ACC112 (cell line): ENCODE measurements around the gene BCAP31.

Experiments used
- H2AFZ ChIP-seq: fragments of 200-600 bp; sonication (generic); one replicate; pipeline ENCODE4 v1.6.0; 2017; ENCODE audit warnings: antibody characterized with exemption, low read length; ENCODE audit not compliant: unreplicated experiment
- H3K27ac ChIP-seq: fragments of 200-600 bp; sonication (generic); 2 replicates; pipeline ENCODE4 v1.5.1; 2014; ENCODE audit warnings: low read depth, mild to moderate bottlenecking, antibody characterized with exemption, low read length, moderate library complexity
- H3K27me3 ChIP-seq: fragments of 200-600 bp; sonication (generic); 2 replicates; pipeline ENCODE4 v1.6.1; 2014; ENCODE audit warnings: mild to moderate bottlenecking, antibody characterized with exemption, low read length, moderate library complexity, mixed read lengths; ENCODE audit not compliant: insufficient read depth
- H3K36me3 ChIP-seq: fragments of 200-600 bp; sonication (generic); 2 replicates; pipeline ENCODE4 v1.6.1; 2016; ENCODE audit warnings: mild to moderate bottlenecking, antibody characterized with exemption, low read length, moderate library complexity, mixed read lengths; ENCODE audit not compliant: insufficient read depth
- H3K4me1 ChIP-seq: fragments of 200-600 bp; sonication (generic); one replicate; pipeline ENCODE4 v1.6.1; 2016; ENCODE audit warnings: low read length, mixed read lengths; ENCODE audit not compliant: insufficient read depth, unreplicated experiment, control insufficient read depth
- H3K4me3 ChIP-seq: fragments of 200-600 bp; sonication (generic); 2 replicates; pipeline ENCODE4 v1.5.1; 2014; ENCODE audit warnings: mild to moderate bottlenecking, low read depth, low read length
- H3K79me2 ChIP-seq: fragments of 200-600 bp; sonication (generic); one replicate; pipeline ENCODE4 v1.6.0; 2016; ENCODE audit warnings: low read length; ENCODE audit not compliant: control insufficient read depth, unreplicated experiment, insufficient read depth

Gene BCAP31

DNA sequence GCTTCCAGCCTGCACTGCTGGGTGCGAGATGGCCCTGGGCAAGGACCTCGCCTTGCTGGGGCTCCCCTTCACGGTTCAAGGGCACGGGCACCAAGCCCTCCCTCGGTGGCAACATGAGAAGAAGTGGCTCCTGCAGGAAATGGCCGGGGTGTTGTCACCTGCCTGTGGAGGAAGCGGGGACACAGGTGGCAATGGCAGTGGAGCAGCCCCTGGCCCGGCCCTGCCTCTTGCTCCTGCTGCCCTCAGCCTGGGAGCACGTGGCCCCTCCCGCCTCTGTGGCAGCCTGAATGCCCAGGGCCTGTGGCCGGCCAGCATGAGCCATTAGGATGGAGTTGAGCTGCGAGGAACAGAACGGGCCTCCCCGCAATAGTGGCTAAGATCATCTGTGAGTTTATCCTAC, 17.3 kb upstream of the BCAP31 start:
- Histone ChIP-seq H3K4me3 (no peak overlapping the region), H3K27ac (no peak overlapping the region), H2AFZ (no peak overlapping the region), H3K4me1 (no peaks in the 10 kb centered on the region), H3K36me3 (no peaks in the 10 kb centered on the region), H3K79me2 (no peaks in the 10 kb centered on the region), H3K27me3 (no peaks in the 10 kb centered on the region)

DNA sequence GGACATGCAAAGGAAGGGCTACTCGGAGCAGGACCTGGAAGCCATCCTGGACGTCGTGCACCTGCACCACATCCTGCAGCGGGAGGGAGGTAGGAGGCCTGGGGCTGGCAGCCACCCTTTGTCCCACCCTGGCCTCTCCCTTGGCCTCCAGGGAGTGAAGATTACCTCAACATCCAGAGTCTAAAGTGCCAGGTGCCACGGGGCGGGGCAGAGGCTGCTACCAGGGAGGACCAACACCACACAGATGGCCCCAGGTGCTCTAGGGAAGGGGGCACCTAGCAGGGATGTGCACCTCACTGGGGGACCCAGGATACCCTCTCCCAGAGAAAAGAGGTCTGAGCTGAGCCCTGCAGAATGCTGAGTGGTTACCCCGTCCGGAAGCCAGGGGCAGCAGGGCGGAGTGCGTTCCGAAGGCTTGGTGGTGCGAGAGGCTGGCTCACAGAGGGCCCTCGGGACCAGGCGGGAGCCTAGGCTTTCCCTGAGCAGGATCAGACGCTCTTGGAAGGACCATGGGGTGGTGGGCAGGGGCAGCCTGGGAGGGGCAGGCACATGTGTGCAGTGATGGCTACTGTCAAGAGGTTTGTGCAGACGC, 16.5 kb upstream of the BCAP31 start:
- no peaks in the 10 kb centered on the region for H3K79me2 ChIP-seq
- H3K27me3 ChIP-seq = no peaks in the 10 kb centered on the region
- no peak overlapping the region for H3K4me3 ChIP-seq
- H3K36me3 ChIP-seq = no peaks in the 10 kb centered on the region
- no peaks in the 10 kb centered on the region for H3K4me1 ChIP-seq
- H2AFZ ChIP-seq = no peak overlapping the region
- H3K27ac ChIP-seq = no peak overlapping the region

- H3K79me2 ChIP-seq = no peaks in the 10 kb centered on the region
- no peak overlapping the region for H3K4me3 ChIP-seq
- no peak overlapping the region for H2AFZ ChIP-seq
- H3K27me3 ChIP-seq = no peaks in the 10 kb centered on the region
- no peak overlapping the region for H3K27ac ChIP-seq
- H3K36me3 ChIP-seq = no peaks in the 10 kb centered on the region
- no peaks in the 10 kb centered on the region for H3K4me1 ChIP-seq
Measured at GRCh38 chrX:153739754-153740486, 15.7 kb upstream of the BCAP31 start.

DNA sequence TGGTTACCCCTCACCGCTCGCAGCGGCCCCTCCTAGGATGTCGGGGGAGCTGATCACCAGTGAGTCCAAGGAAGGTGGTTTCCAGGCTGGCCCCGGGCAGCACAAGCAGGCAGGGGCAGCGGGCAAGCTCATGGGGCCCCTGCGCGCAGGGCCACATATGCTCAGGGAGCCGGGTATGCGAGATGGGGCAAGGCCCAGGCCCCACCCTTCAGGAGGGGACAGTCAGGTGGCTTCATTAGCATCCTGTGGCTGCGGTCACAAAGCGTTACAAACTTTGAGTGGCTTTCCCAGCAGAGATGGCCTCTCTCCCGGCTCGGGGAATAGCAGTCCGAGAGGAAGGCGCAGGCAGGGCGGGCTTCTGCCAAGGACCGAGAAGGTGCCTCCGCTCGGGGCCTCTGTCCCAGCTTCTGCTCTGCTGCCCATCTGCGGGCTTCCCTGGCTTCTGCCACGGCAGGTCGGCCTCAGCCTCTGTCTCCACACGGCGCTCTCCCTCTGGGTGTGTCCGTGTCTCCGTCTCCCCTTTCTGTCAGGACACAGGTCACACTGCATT, 13.9 kb upstream of the BCAP31 start:
- Histone ChIP-seq H3K4me3 (no peak overlapping the region), H3K4me1 (no peaks in the 10 kb centered on the region), H3K27ac (no peak overlapping the region), H2AFZ (no peak overlapping the region), H3K79me2 (no peaks in the 10 kb centered on the region), H3K27me3 (no peaks in the 10 kb centered on the region), H3K36me3 (no peaks in the 10 kb centered on the region)

GRCh38 chrX:153736871-153737441, 12.8 kb upstream of the BCAP31 start:
- Histone ChIP-seq H3K4me1 (no peaks in the 10 kb centered on the region), H3K27ac (no peak overlapping the region), H3K4me3 (no peak overlapping the region), H3K27me3 (no peaks in the 10 kb centered on the region), H2AFZ (no peak overlapping the region), H3K79me2 (no peaks in the 10 kb centered on the region), H3K36me3 (peaks cover 3% of the 10 kb centered on the region; the same call in 1 of the 2 replicates)

- no peak overlapping the region for H3K4me3 ChIP-seq
Measured at GRCh38 chrX:153736071-153736820, 12.1 kb upstream of the BCAP31 start.

DNA sequence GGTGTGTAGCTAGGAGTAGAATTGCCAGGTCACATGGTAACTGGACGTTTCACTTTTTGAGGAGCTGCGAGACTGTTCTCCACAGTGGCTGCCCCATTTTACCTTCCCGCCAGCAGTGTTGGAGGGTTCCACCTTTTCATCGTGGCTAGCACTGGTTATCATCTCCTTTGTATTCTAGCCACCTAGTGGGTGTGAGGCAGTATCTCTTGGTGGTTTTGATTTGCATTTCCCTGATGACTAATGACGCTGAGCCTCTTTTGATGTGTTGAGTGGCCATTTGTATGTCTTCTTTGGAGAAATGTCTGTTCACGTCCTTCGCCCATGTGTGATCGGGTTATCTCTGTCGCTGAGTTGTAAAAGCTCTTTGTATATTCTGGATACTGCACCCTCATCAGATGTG, 11.1 kb upstream of the BCAP31 start:
- Histone ChIP-seq H2AFZ (no peak overlapping the region), H3K27ac (no peak overlapping the region), H3K4me3 (no peak overlapping the region), H3K79me2 (no peaks in the 10 kb centered on the region), H3K4me1 (no peaks in the 10 kb centered on the region), H3K27me3 (no peaks in the 10 kb centered on the region), H3K36me3 (peaks cover 6% of the 10 kb centered on the region)

More at GRCh38 chrX:153736071-153736820, 12.1 kb upstream of the BCAP31 start:
- H3K36me3 ChIP-seq = peaks cover 6% of the 10 kb centered on the region; the same call in 1 of the 2 replicates
- no peaks in the 10 kb centered on the region for H3K4me1 ChIP-seq
- H3K27me3 ChIP-seq = no peaks in the 10 kb centered on the region
- H3K79me2 ChIP-seq = no peaks in the 10 kb centered on the region
- no peak overlapping the region for H2AFZ ChIP-seq
- H3K27ac ChIP-seq = no peak overlapping the region

DNA sequence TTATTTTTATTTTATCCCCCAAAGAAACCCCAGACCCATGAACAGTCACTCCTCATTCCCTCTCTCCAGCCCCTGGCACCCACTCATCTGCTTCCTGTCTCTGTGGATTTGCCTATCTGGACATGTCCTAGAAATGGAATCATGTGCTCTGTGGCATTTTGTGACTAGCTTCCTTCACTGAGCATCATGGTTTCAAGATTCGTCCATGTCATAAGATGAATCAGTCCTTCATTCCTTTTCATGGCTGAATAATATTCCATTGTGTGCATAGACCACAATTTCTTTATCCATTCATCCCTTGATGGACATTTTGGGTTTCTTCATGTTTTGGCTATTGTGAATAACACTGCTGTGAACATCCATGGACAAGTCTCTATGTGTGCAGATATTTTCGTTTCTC, 10.7 kb upstream of the BCAP31 start:
- Histone ChIP-seq H3K4me1 (no peaks in the 10 kb centered on the region), H3K36me3 (peaks cover 6% of the 10 kb centered on the region), H3K79me2 (no peaks in the 10 kb centered on the region), H3K27ac (no peak overlapping the region), H2AFZ (no peak overlapping the region), H3K27me3 (no peaks in the 10 kb centered on the region), H3K4me3 (no peak overlapping the region)

GRCh38 chrX:153733651-153734240, 9.6 kb upstream of the BCAP31 start:
- Histone ChIP-seq H3K4me3 (no peak overlapping the region), H3K27ac (no peak overlapping the region), H3K36me3 (peaks cover 6% of the 10 kb centered on the region), H2AFZ (no peak overlapping the region), H3K79me2 (no peaks in the 10 kb centered on the region), H3K27me3 (no peaks in the 10 kb centered on the region), H3K4me1 (no peaks in the 10 kb centered on the region)

- Histone ChIP-seq H3K27me3 (no peaks in the 10 kb centered on the region), H3K79me2 (peaks cover 8% of the 10 kb centered on the region), H3K27ac (no peak overlapping the region), H3K4me3 (no peak overlapping the region), H2AFZ (no peak overlapping the region), H3K4me1 (peaks cover 5% of the 10 kb centered on the region), H3K36me3 (peaks cover 6% of the 10 kb centered on the region)
Measured at GRCh38 chrX:153732401-153732800, 8.2 kb upstream of the BCAP31 start.
